Lower leg skin (tissue), 3 donors: Measurements from ENCODE around the gene TAF5.

ENCODE experiments used
- POLR2A ChIP-seq, 2 donors: fragments of 450-650 bp; IDR thresholded peaks; one replicate each; pipeline ENCODE4 v1.6.1; 2016 to 2017; ENCODE audit warnings: antibody characterized with exemption in 2 of 2, mild to moderate bottlenecking in 1 of 2, moderate library complexity in 1 of 2
- TF ChIP-seq, protein P1 (sequence below), 3 donors: fragments of 450-650 bp; IDR thresholded peaks; one replicate each; pipeline ENCODE4 v1.5.1; 2016; ENCODE audit warnings: antibody characterized with exemption in 3 of 3, mild to moderate bottlenecking in 3 of 3, moderate library complexity in 2 of 3

- TF ChIP-seq, protein P1, sequence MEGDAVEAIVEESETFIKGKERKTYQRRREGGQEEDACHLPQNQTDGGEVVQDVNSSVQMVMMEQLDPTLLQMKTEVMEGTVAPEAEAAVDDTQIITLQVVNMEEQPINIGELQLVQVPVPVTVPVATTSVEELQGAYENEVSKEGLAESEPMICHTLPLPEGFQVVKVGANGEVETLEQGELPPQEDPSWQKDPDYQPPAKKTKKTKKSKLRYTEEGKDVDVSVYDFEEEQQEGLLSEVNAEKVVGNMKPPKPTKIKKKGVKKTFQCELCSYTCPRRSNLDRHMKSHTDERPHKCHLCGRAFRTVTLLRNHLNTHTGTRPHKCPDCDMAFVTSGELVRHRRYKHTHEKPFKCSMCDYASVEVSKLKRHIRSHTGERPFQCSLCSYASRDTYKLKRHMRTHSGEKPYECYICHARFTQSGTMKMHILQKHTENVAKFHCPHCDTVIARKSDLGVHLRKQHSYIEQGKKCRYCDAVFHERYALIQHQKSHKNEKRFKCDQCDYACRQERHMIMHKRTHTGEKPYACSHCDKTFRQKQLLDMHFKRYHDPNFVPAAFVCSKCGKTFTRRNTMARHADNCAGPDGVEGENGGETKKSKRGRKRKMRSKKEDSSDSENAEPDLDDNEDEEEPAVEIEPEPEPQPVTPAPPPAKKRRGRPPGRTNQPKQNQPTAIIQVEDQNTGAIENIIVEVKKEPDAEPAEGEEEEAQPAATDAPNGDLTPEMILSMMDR (IDR thresholded peaks at IDR 0.05), result no peak
- TF ChIP-seq POLR2A (IDR thresholded peaks at IDR 0.05), result no peak
Observed at GRCh38 chr10:103382769-103383168, 15.0 kb downstream of the TAF5 start.
